GM21786 (cell line): ENCODE results near the gene KRTAP10-11.

ENCODE experiments used
- ATAC-seq: cut with Tn5 transposase; IDR thresholded peaks from one replicate; pipeline ENCODE4 v1.9.1; 2021; ENCODE audit not compliant: unreplicated experiment

The KRTAP10-11 gene

DNA sequence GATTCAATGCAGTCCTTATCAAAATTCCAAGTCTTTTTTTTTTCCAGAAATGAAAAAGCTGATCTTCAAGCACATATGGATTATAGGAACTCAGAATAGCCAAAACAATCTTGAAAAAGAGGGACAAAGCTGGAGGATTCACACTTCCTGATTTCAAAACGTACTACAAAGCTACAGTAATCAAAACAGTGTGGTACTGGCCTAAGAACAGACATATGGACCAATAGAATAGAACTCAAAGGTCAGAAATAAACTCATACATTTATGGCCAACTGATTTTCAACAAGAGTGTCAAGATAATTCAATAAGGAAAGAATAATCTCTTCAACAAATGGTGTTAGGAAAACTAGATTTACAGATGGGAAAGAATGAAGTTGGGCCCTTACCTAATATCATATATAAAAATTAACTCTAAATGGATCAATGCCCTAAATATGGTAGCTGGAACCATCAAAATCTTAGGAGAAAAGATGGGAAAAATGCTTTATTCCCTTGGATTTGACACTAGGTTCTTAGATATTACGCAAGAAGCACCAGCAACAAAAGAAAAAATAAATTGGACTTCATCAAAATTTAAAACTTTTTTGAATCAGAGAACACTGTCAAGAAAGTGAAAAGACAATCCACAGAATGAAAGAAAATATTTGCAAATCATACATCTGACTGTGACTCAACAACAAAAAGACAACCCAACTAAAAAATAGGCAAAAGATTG lies 46.7 kb downstream of the KRTAP10-11 start:
- ATAC-seq, result no peak

GRCh38 chr21:44694776-44695175 lies 48.6 kb downstream of the KRTAP10-11 start:
- no peak for ATAC-seq

DNA sequence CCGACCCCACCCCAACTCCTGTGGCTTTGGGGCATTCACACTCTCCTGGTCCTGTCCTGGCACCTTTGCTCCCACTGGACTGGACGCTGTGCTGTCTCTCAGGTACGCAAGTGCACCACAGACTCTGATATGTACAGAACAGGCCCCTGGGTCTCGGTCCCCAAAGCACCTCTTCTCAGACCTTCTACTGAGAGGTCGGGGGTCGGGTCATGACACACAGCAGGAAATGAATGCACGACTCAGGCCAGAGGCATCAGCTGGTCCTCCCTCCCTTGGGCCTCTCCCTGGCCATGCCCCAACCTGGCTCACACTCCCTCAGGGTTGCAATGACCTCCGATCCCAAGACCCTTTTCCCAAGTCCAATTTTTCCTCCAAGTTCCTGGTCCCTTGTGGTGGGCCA lies 49.0 kb downstream of the KRTAP10-11 start:
- ATAC-seq, result no peak

DNA sequence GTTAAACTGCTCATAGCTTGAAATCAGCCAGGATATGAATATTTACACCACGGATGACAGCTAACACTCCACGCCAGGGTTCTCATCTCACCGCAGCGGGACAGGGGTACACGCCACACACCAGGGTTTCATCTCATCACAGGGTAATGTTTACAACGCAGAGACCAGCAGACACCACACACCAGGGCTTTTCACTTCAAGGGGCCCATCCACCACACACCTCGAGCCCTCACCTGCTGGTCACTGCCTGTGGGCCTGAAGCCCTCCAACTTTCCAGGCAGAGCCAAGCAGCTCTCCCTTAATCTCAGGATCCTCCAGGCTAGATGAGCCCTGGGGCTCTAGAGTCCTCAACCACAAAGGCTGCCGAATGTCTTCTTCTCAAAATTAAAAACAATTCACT lies 49.4 kb downstream of the KRTAP10-11 start:
- ATAC-seq, result no peak

DNA sequence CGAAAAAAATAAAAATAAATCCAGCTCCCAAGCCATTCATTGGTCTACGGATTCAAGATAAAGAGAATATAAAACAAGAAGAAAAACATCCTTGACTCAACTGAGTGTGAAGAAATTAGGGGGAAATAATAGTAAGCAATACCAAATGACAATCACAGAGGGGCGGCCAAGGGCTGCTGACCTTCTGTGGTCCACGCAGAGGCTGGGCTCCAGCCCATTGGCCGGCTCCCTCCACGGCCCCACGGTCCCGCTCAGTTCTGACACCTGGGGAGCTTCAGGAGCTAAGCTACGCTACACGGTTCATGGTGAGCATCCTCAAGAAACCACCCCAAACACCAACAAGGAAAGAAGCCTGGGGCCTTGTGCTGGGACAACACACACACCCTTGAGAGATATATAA lies 50.4 kb downstream of the KRTAP10-11 start:
- no peak for ATAC-seq
